PFSK-1 (cell line): Measurements from ENCODE around the gene RBCK1.

Experiments used
- FOXP2 ChIP-seq: optimal IDR thresholded peaks from 2 replicates; pipeline ENCODE3; 2011; ENCODE audit warnings: borderline replicate concordance, control low read depth, inconsistent platforms; ENCODE audit not compliant: insufficient read depth; ENCODE audit errors: extremely low read length, extremely low read depth
- POLR2AphosphoS5 ChIP-seq: IDR thresholded peaks from 2 replicates; pipeline ENCODE4 v1.6.1; 2012; ENCODE audit warnings: low read depth, mild to moderate bottlenecking, control low read depth, low read length, moderate library complexity
- REST ChIP-seq, 2 experiments: IDR thresholded peaks; 2 replicates each; pipeline versions ENCODE4 v1.6.1 to v1.8.0; 2011 to 2012; ENCODE audit warnings: low read depth in 2 of 2, low read length in 2 of 2, control low read depth in 1 of 2, inconsistent platforms in 1 of 2, mild to moderate bottlenecking in 1 of 2, moderate library complexity in 1 of 2; ENCODE audit not compliant: insufficient read depth in 1 of 2
- SIN3A ChIP-seq: IDR thresholded peaks from 2 replicates; pipeline ENCODE4 v1.6.1; 2012; ENCODE audit warnings: mild to moderate bottlenecking, low read length, moderate library complexity, borderline replicate concordance; ENCODE audit not compliant: insufficient read depth
- TAF1 ChIP-seq: IDR thresholded peaks from 2 replicates; pipeline ENCODE4 v1.6.1; 2012; ENCODE audit warnings: low read length, control low read depth, borderline replicate concordance; ENCODE audit not compliant: insufficient read depth

The RBCK1 gene

DNA sequence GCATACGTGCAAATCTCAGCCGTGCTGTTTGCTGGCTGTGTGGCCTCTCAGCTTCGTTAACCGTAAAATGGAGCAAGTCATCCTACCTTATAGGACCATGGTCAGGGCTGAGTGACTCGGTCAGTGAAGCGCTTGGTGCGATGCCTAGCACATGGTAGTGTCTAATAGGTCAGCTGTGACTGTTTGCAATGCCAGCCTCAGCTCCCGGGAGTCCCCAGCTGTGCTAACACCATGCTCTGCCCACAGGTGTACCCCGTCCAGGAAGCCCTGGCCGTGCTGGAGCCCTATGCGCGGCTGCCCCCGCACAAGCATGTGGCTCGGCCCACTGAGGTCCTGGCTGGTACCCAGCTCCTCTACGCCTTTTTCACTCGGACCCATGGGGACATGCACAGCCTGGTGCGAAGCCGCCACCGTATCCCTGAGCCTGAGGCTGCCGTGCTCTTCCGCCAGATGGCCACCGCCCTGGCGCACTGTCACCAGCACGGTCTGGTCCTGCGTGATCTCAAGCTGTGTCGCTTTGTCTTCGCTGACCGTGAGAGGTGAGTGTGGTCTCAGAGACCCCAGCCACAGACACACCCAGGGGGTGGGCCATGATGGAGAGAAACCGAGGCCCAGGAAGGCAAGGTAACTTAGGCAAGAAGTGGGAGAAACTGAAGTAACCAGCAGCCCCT lies 16.9 kb upstream of the RBCK1 start:
- TF ChIP-seq FOXP2 = peak; percentile 9
- no peak for TF ChIP-seq REST (IDR thresholded peaks at IDR 0.05; ENCODE audit: insufficient read depth in 1 of 2, low read depth in 2 of 2, low read length in 2 of 2)

DNA sequence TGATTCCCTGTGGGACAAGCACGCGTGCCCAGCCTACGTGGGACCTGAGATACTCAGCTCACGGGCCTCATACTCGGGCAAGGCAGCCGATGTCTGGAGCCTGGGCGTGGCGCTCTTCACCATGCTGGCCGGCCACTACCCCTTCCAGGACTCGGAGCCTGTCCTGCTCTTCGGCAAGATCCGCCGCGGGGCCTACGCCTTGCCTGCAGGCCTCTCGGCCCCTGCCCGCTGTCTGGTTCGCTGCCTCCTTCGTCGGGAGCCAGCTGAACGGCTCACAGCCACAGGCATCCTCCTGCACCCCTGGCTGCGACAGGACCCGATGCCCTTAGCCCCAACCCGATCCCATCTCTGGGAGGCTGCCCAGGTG lies 11.9 kb upstream of the RBCK1 start:
- TF ChIP-seq REST (IDR thresholded peaks at IDR 0.05; ENCODE audit: insufficient read depth in 1 of 2, low read depth in 2 of 2, low read length in 2 of 2) (no peak), TAF1 (no peak), POLR2AphosphoS5 (no peak), FOXP2 (no peak), SIN3A (no peak)

DNA sequence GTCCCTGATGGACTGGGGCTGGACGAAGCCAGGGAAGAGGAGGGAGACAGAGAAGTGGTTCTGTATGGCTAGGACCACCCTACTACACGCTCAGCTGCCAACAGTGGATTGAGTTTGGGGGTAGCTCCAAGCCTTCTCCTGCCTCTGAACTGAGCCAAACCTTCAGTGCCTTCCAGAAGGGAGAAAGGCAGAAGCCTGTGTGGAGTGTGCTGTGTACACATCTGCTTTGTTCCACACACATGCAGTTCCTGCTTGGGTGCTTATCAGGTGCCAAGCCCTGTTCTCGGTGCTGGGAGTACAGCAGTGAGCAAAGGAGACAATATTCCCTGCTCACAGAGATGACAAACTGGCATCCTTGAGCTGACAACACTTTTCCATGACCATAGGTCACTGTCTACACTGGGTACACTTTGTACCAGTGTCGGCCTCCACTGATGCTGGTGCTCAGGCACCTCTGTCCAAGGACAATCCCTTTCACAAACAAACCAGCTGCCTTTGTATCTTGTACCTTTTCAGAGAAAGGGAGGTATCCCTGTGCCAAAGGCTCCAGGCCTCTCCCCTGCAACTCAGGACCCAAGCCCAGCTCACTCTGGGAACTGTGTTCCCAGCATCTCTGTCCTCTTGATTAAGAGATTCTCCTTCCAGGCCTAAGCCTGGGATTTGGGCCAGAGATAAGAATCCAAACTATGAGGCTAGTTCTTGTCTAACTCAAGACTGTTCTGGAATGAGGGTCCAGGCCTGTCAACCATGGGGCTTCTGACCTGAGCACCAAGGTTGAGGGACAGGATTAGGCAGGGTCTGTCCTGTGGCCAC lies 11.3 kb upstream of the RBCK1 start:
- TF ChIP-seq TAF1 (no peak), REST (IDR thresholded peaks at IDR 0.05; ENCODE audit: insufficient read depth in 1 of 2, low read depth in 2 of 2, low read length in 2 of 2) (no peak), FOXP2 (no peak), POLR2AphosphoS5 (no peak), SIN3A (no peak)

- TF ChIP-seq TAF1 (no peak), FOXP2 (no peak), POLR2AphosphoS5 (no peak), REST (IDR thresholded peaks at IDR 0.05; ENCODE audit: insufficient read depth in 1 of 2, low read depth in 2 of 2, low read length in 2 of 2) (no peak), SIN3A (no peak)
These were observed 10.5 kb upstream of the RBCK1 start for GRCh38 chr20:397432-398237.
